SU-DHL-6 (cell line): ENCODE measurements around the gene ACOX3.

Experiments used
- H2AFZ ChIP-seq: fragments of 200-600 bp; sonication (generic); 2 replicates; pipeline ENCODE4 v1.6.1; 2014; ENCODE audit warnings: low read depth, mild to moderate bottlenecking, moderate library complexity, mixed read lengths, antibody characterized with exemption, low read length; ENCODE audit not compliant: severe bottlenecking
- H3F3A ChIP-seq: fragments of 200-600 bp; shearing (Covaris generic); 2 replicates; pipeline ENCODE4 v1.6.0; 2016; ENCODE audit warnings: antibody characterized with exemption, mild to moderate bottlenecking; ENCODE audit not compliant: insufficient read depth
- H3K27ac ChIP-seq: fragments of 200-600 bp; sonication (generic); 2 replicates; pipeline ENCODE4 v1.5.1; 2016; ENCODE audit warnings: low read depth, mild to moderate bottlenecking, low read length, moderate library complexity, mixed read lengths
- H3K27me3 ChIP-seq: fragments of 200-600 bp; sonication (generic), shearing (Covaris generic); 2 replicates; pipeline ENCODE4 v1.6.0; 2014; ENCODE audit warnings: mild to moderate bottlenecking, low read length
- H3K36me3 ChIP-seq: fragments of 200-600 bp; sonication (generic); 2 replicates; pipeline ENCODE4 v1.6.1; 2014; ENCODE audit warnings: mild to moderate bottlenecking, low read length, mixed read lengths
- H3K4me2 ChIP-seq: fragments of 300-600, 200-600 bp; shearing (Covaris generic), sonication (generic); 2 replicates; pipeline ENCODE4 v1.6.0; 2014; ENCODE audit warnings: low read length, low read depth, mild to moderate bottlenecking; ENCODE audit not compliant: poor library complexity, severe bottlenecking
- H3K4me3 ChIP-seq: fragments of 200-600 bp; sonication (generic); 2 replicates; pipeline ENCODE4 v1.5.1; 2014; ENCODE audit warnings: antibody characterized with exemption, low read length, mild to moderate bottlenecking, mixed read lengths; ENCODE audit not compliant: insufficient read depth, poor library complexity, severe bottlenecking
- H3K79me2 ChIP-seq: fragments of 200-600 bp; sonication (generic); 2 replicates; pipeline ENCODE4 v1.6.1; 2014; ENCODE audit warnings: mild to moderate bottlenecking, low read length, moderate library complexity; ENCODE audit not compliant: insufficient read depth
- H3K9ac ChIP-seq: fragments of 200-600 bp; sonication (generic); 2 replicates; pipeline ENCODE4 v1.7.0; 2014; ENCODE audit warnings: mild to moderate bottlenecking, low read length
- H3K9me2 ChIP-seq: fragments of 200-600 bp; sonication (generic); replicated peaks from 2 replicates; pipeline ENCODE4 v1.6.1; 2014; ENCODE audit warnings: low read length; ENCODE audit not compliant: insufficient read depth
- H3K9me3 ChIP-seq: fragments of 200-600 bp; sonication (generic); 2 replicates; pipeline ENCODE4 v1.6.1; 2014; ENCODE audit warnings: low read length, mixed read lengths; ENCODE audit not compliant: insufficient read depth
- H4K20me1 ChIP-seq: fragments of 200-600 bp; sonication (generic); 2 replicates; pipeline ENCODE4 v1.6.1; 2014; ENCODE audit warnings: low read depth, mild to moderate bottlenecking, antibody characterized with exemption, low read length, moderate library complexity, mixed read lengths
- EZH2phosphoT487 ChIP-seq: fragments of 200-600 bp; sonication (generic), shearing (Covaris generic); conservative IDR thresholded peaks from 2 replicates; pipeline ENCODE4 v1.6.1; 2018; ENCODE audit warnings: mild to moderate bottlenecking, antibody characterized with exemption, low read length, moderate library complexity, mixed read lengths
- TF ChIP-seq, protein P1 (sequence below): fragments of 200-600 bp; sonication (generic); IDR thresholded peaks from one replicate; pipeline ENCODE4 v1.5.1; 2017; ENCODE audit warnings: antibody characterized with exemption, mild to moderate bottlenecking, low read length, moderate library complexity; ENCODE audit not compliant: insufficient read depth, poor library complexity, severe bottlenecking

Gene ACOX3

DNA sequence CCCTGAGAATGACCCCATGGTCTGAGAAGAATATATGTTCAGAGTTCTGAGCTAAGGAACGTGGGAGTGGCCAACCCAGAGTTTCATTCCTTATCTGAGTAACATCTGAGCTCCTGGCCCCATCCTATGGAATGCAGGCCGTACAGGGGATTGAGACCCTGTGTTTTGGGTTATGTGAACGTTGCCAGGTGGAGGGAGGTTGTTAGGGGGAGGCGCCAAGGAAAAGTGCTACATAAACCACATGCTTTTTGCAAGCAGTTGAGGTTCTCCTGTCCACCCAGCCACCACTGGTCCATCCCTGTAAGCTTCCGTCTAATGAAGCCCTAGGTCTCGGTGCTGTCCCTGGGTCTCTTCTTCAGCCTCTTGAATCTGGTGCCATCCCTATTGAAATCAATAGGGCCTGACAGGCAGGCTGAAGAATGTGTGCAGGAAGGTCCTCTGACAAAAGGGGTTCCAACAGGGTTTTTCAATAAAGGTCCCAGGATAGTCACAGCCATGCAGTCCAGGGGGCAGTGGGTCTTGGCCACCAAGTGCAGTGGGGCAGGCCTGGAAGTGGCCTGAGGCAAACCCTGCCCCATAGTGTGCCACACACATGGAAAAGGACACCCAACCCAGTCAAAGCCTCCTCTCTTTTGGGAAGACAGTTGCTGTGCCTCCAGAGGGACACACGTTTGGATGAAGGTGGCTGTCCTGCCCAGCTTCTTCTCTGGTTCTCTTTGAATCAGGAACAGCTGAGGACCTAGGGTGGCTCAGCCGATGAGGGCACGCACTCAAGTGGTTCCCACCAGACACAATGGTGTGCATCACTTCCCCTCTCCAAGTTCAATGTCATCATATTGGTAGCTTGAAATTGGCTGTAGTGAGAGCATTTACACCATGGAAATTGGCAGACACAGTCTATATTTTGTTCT, 117.5 kb downstream of the ACOX3 start:
- Histone ChIP-seq H2AFZ (no peak overlapping the region), H4K20me1 (no peaks in the 10 kb centered on the region), H3K27ac (no peak overlapping the region), H3K27me3 (no peaks in the 10 kb centered on the region), H3K36me3 (no peaks in the 10 kb centered on the region), H3K9me2 (no peaks in the 10 kb centered on the region), H3K4me3 (no peak overlapping the region), H3F3A (no peaks in the 10 kb centered on the region), H3K9ac (no peak overlapping the region), H3K9me3 (no peaks in the 10 kb centered on the region), H3K4me2 (no peak overlapping the region), H3K79me2 (no peaks in the 10 kb centered on the region)
- TF ChIP-seq, protein P1, sequence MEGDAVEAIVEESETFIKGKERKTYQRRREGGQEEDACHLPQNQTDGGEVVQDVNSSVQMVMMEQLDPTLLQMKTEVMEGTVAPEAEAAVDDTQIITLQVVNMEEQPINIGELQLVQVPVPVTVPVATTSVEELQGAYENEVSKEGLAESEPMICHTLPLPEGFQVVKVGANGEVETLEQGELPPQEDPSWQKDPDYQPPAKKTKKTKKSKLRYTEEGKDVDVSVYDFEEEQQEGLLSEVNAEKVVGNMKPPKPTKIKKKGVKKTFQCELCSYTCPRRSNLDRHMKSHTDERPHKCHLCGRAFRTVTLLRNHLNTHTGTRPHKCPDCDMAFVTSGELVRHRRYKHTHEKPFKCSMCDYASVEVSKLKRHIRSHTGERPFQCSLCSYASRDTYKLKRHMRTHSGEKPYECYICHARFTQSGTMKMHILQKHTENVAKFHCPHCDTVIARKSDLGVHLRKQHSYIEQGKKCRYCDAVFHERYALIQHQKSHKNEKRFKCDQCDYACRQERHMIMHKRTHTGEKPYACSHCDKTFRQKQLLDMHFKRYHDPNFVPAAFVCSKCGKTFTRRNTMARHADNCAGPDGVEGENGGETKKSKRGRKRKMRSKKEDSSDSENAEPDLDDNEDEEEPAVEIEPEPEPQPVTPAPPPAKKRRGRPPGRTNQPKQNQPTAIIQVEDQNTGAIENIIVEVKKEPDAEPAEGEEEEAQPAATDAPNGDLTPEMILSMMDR = no peak

DNA sequence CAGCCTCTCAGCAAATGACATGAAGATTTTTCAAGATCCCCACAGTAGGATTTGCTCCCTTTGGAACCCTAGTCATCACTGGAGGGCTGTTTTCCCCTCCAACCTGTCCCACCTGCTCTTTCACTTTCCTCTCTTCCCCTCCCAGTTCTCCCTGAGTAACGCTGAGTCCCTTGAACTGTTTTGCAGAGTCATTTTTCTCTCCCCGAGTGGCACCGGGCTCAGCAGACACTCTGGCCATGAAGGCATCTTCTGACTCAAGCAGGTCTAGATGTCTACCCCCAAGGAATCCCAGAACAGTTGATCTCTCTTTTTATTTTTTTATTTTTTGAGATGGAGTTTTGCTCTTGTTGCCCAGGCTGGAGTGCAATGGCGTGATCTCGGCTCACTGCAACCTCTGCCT, 118.8 kb downstream of the ACOX3 start:
- no peak overlapping the region for H3K27ac ChIP-seq
- no peaks in the 10 kb centered on the region for H3F3A ChIP-seq
- H3K4me3 ChIP-seq = no peak overlapping the region
- H2AFZ ChIP-seq = no peak overlapping the region
- no peaks in the 10 kb centered on the region for H3K9me3 ChIP-seq
- H3K9ac ChIP-seq = no peak overlapping the region
- H3K79me2 ChIP-seq = no peaks in the 10 kb centered on the region
- no peak overlapping the region for H3K4me2 ChIP-seq
- no peaks in the 10 kb centered on the region for H4K20me1 ChIP-seq
- H3K27me3 ChIP-seq = no peaks in the 10 kb centered on the region
- H3K9me2 ChIP-seq = no peaks in the 10 kb centered on the region
- no peaks in the 10 kb centered on the region for H3K36me3 ChIP-seq
- no peak for TF ChIP-seq EZH2phosphoT487
- TF ChIP-seq, protein P1 = no peak

DNA sequence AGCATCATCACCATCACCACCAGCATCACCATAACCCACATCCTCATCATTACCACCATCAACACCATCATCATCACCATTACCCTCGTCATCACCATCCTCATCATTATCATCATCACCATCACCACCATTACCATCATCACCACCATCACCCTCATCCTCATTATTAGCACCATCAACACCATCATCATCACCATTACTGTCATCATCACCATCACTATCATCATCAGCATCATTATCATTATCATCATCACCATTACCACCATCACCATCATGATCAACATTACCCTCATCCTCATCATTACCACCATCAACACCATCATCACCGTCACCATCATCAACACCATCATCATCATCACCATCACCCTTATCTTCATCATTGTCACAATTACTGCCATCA, 119.3 kb downstream of the ACOX3 start:
- no peaks in the 10 kb centered on the region for H3K79me2 ChIP-seq
- H4K20me1 ChIP-seq = no peaks in the 10 kb centered on the region
- no peak overlapping the region for H3K4me3 ChIP-seq
- H3K9me2 ChIP-seq = no peaks in the 10 kb centered on the region
- no peak overlapping the region for H3K4me2 ChIP-seq
- H2AFZ ChIP-seq = no peak overlapping the region
- no peak overlapping the region for H3K9ac ChIP-seq
- H3K9me3 ChIP-seq = no peaks in the 10 kb centered on the region
- H3K27me3 ChIP-seq = no peaks in the 10 kb centered on the region
- no peaks in the 10 kb centered on the region for H3F3A ChIP-seq
- TF ChIP-seq, protein P1 = no peak
- TF ChIP-seq EZH2phosphoT487 = no peak
- no peak overlapping the region for H3K27ac ChIP-seq
- H3K36me3 ChIP-seq = no peaks in the 10 kb centered on the region
